ENCODE measurements around the gene SNRNP35. TPM values are rescaled to one million over a fixed set of nuclear protein-coding genes. Genes with fewer than 3 reads are reported as not detected.

Gene SNRNP35
- total RNA-seq, 4 donors from 2014 or later: 19.1 to 36.3 (median 21.4) TPM

DNA sequence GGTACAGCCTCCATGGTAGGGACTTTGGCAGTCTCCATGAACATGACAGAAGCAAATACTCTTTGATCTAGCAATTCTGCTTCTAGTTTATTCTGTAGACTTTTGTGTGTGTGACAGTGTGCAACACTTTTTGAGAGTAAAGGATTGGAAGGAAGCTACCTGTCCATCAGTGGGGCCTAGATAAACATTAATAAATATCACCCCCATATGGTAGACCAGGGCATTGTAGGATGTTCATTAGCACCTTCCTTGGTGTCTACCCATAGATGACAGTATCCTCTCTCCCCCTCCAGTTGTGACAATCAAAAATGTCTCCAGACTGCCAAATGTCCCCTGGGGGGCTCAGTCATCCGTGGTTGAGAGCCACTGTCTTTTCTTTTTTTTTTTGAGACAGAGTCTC is 10.8 kb downstream of the SNRNP35 start:
- intact Hi-C loops (cut with DNase I): no loop called here
- Histone ChIP-seq H3K4me1 (peaks cover 38 to 51% of the 10 kb centered on the region in 2 donors), H3K36me3 (peaks cover 0 to 19% of the 10 kb centered on the region in 2 donors), H3K9me3 (no peaks in the 10 kb centered on the region), H3K27ac (peak overlapping the region; percentile 41 to 69 (median 64)), H3K27me3 (no peaks in the 10 kb centered on the region), H3K4me3 (replicated peaks in 1 of 3) (no peak overlapping the region)
- 4 to 19% methylated on average over 1 of the region's 1 CpG for WGBS, 2 donors
- DNase-seq: peak; percentile 47 to 72
- TF ChIP-seq POLR2A (IDR thresholded peaks at IDR 0.05): no peak
- TF ChIP-seq, protein P1, sequence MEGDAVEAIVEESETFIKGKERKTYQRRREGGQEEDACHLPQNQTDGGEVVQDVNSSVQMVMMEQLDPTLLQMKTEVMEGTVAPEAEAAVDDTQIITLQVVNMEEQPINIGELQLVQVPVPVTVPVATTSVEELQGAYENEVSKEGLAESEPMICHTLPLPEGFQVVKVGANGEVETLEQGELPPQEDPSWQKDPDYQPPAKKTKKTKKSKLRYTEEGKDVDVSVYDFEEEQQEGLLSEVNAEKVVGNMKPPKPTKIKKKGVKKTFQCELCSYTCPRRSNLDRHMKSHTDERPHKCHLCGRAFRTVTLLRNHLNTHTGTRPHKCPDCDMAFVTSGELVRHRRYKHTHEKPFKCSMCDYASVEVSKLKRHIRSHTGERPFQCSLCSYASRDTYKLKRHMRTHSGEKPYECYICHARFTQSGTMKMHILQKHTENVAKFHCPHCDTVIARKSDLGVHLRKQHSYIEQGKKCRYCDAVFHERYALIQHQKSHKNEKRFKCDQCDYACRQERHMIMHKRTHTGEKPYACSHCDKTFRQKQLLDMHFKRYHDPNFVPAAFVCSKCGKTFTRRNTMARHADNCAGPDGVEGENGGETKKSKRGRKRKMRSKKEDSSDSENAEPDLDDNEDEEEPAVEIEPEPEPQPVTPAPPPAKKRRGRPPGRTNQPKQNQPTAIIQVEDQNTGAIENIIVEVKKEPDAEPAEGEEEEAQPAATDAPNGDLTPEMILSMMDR (IDR thresholded peaks at IDR 0.05): peak in 3 of 6 experiments; percentile 1 to 14 (median 13)

DNA sequence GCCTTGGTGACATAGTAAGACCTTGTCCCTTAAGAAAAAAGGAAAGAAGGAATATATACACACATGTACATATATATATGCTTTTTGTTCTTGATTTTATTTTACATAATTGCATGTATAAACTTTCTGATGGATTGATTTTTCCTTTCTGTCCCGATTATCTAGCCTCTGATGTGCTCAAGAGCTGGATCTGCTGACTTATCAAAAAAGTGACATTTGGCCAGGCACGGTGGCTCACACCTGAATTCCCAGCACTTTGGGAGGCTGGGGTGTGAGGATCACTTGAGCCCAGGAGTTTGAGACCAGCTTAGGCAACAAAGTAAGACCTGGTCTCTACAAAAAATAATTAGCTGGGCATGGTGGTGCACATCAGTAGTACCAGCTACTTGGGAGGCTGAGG is 12.0 kb downstream of the SNRNP35 start:
- 89 to 97% methylated on average over 2 of the region's 2 CpGs for WGBS, 2 donors

DNA sequence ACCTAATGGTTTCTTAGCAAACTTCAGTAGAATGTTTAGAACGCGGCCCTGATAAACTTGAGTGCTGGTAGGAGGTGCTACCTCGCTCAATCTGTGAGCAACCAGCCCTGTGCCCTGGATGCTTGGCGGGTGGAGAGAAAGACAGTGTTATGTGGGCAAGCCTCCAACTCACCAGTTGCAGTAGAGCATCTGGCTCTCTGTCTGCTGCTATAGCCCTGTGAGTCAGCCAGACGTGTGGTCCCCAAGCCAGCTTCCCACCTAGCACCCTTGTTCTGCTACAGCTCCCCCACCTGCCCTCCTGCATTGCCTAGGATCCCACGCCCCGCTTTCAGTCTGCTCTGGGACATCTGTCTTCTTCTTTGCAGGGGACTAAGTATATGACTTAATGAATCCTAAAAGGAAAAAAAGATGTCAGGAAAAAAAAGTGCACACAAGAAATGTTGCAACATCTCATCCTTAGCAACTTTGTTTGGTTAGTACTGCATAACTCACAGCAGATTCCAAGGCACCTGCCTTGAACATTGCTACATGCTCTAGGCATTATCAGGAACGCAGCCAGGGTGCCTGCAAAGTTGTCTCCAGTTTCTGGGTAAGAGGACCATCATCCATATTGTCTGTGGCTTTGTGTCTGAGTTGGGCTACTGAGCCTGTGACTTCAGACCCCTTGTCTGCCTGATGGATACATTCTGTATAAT is 13.6 kb downstream of the SNRNP35 start:
- Histone ChIP-seq H3K9me3 (no peaks in the 10 kb centered on the region), H3K4me3 (replicated peaks in 1 of 3) (no peak overlapping the region), H3K4me1 (peaks cover 40 to 64% of the 10 kb centered on the region in 2 donors), H3K27me3 (no peaks in the 10 kb centered on the region), H3K36me3 (peaks cover 0 to 9% of the 10 kb centered on the region in 2 donors), H3K27ac (peak overlapping the region in 2 of 3 donors; percentile 48 to 54)
- WGBS, 2 donors: 61 to 68% methylated on average over 5 to 8 of the region's 8 CpGs
- intact Hi-C loops (cut with DNase I): loop anchor here (10.0 kb wide), 1 partner anchor 63 kb away; the partner anchor contains the start of gene RILPL1
- DNase-seq: peak; percentile 60 to 69
- TF ChIP-seq, protein P1 (IDR thresholded peaks at IDR 0.05): no peak
- no peak for TF ChIP-seq POLR2A (IDR thresholded peaks at IDR 0.05)

More for the DNA sequence above, 12.0 kb downstream of the SNRNP35 start:
- Histone ChIP-seq H3K9me3 (no peaks in the 10 kb centered on the region), H3K4me1 (peaks cover 43 to 63% of the 10 kb centered on the region in 2 donors), H3K27ac (peak overlapping the region; percentile 25 to 64 (median 41)), H3K27me3 (no peaks in the 10 kb centered on the region), H3K4me3 (replicated peaks in 1 of 3) (no peak overlapping the region), H3K36me3 (peaks cover 0 to 19% of the 10 kb centered on the region in 2 donors)
- no peak for TF ChIP-seq POLR2A (IDR thresholded peaks at IDR 0.05)
- TF ChIP-seq, protein P1 (IDR thresholded peaks at IDR 0.05): no peak
- intact Hi-C loops (cut with DNase I): loop anchor here (10.0 kb wide), 1 partner anchor 65 kb away; the partner anchor contains the start of gene RILPL1
- DNase-seq: no peak

DNA sequence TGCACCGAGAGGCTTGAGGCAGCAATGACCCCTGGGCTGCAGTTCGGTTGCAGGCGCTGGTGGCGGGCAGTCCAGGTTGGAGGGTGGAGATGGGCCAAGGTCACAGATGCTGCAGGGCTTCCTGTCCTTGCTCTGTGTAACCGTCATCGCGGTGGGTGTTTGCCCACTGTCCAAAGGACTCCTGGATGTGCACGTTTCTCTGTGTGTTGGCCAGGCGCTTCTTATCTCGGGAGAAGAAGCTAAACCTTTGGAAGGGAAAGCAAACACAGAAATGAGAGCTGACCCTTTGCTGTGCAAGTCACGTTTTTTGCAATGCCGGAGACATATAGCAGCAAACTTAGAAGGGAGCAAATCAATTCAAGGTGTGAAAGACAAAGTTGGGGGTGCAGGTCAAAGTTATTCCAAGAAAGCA is 14.5 kb downstream of the SNRNP35 start:
- H3K9me3 ChIP-seq: no peaks in the 10 kb centered on the region
- intact Hi-C loops (cut with DNase I): loop anchor here (10.0 kb wide), 1 partner anchor 62 kb away; the partner anchor contains the start of gene RILPL1
- H3K27ac ChIP-seq: peak overlapping the region in 1 of 3 donors; percentile 48
- TF ChIP-seq, protein P1 (IDR thresholded peaks at IDR 0.05): no peak
- no peak for TF ChIP-seq POLR2A (IDR thresholded peaks at IDR 0.05)
- 87 to 88% methylated on average over 12 of the region's 12 CpGs for WGBS, 2 donors
- no peak for DNase-seq
- H3K27me3 ChIP-seq: no peaks in the 10 kb centered on the region
- H3K4me3 ChIP-seq (replicated peaks in 1 of 3): no peak overlapping the region
- H3K36me3 ChIP-seq: peaks cover 0 to 9% of the 10 kb centered on the region in 2 donors
- H3K4me1 ChIP-seq: peaks cover 36 to 64% of the 10 kb centered on the region in 2 donors
